MM.1S (cell line): ENCODE measurements around the gene ARL5C.

ENCODE experiments used
- DNase-seq: peaks from one replicate; pipeline ENCODE4 v3.0.0-alpha.2; 2015
- H2AFZ ChIP-seq: fragments of 300-600 bp; sonication (generic); 2 replicates; pipeline ENCODE4 v1.6.0; 2016; ENCODE audit warnings: antibody characterized with exemption, low read length
- H3F3A ChIP-seq: fragments of 300-600 bp; sonication (generic); 2 replicates; pipeline ENCODE4 v1.6.1; 2016; ENCODE audit warnings: mild to moderate bottlenecking, antibody characterized with exemption, low read length, moderate library complexity, mixed read lengths; ENCODE audit not compliant: insufficient read depth
- H3K27ac ChIP-seq: fragments of 300-600 bp; sonication (generic); 2 replicates; pipeline ENCODE4 v1.5.1; 2016; ENCODE audit warnings: mild to moderate bottlenecking, low read length
- H3K27me3 ChIP-seq: fragments of 300-600 bp; sonication (generic); replicated peaks from 2 replicates; pipeline ENCODE4 v1.6.0; 2016; ENCODE audit warnings: low read length; ENCODE audit not compliant: insufficient read depth
- H3K36me3 ChIP-seq: fragments of 300-600 bp; sonication (generic); replicated peaks from 2 replicates; pipeline ENCODE4 v1.6.1; 2016; ENCODE audit warnings: mild to moderate bottlenecking, low read length, mixed read lengths; ENCODE audit not compliant: insufficient read depth
- H3K4me1 ChIP-seq: fragments of 300-600 bp; sonication (generic); 2 replicates; pipeline ENCODE4 v1.6.1; 2016; ENCODE audit warnings: low read length, mixed read lengths
- H3K4me2 ChIP-seq: fragments of 300-600 bp; sonication (generic); 2 replicates; pipeline ENCODE4 v1.6.0; 2016; ENCODE audit warnings: low read depth, low read length
- H3K4me3 ChIP-seq: fragments of 300-600 bp; sonication (generic); 2 replicates; pipeline ENCODE4 v1.5.1; 2016; ENCODE audit warnings: low read length, mixed read lengths
- H3K79me2 ChIP-seq: fragments of 300-600 bp; sonication (generic); 2 replicates; pipeline ENCODE4 v1.6.1; 2016; ENCODE audit warnings: mixed run types, low read length, mixed read lengths
- H3K9ac ChIP-seq: fragments of 300-600 bp; sonication (generic); 2 replicates; pipeline ENCODE4 v1.6.1; 2016; ENCODE audit warnings: low read length, mixed read lengths
- H3K9me2 ChIP-seq: fragments of 300-600 bp; sonication (generic); replicated peaks from 2 replicates; pipeline ENCODE4 v1.6.1; 2016; ENCODE audit warnings: mild to moderate bottlenecking, low read length, mixed read lengths; ENCODE audit not compliant: insufficient read depth
- H3K9me3 ChIP-seq: fragments of 300-600 bp; sonication (generic); replicated peaks from 2 replicates; pipeline ENCODE4 v1.6.1; 2016; ENCODE audit warnings: mild to moderate bottlenecking, low read length, mixed read lengths; ENCODE audit not compliant: insufficient read depth
- H4K20me1 ChIP-seq: fragments of 300-600 bp; sonication (generic); 2 replicates; pipeline ENCODE4 v1.6.1; 2016; ENCODE audit warnings: mild to moderate bottlenecking, low read length, moderate library complexity, mixed read lengths; ENCODE audit not compliant: insufficient read depth
- CTCF ChIP-seq: fragments of 300-600 bp; sonication (generic); IDR thresholded peaks from 2 replicates; pipeline ENCODE4 v1.5.1; 2016; ENCODE audit warnings: antibody characterized with exemption, low read length, mixed read lengths
- EZH2 ChIP-seq: fragments of 300-600 bp; sonication (generic); optimal IDR thresholded peaks from 2 replicates; pipeline ENCODE3; 2017; ENCODE audit warnings: low read depth, mild to moderate bottlenecking, antibody characterized with exemption, low read length, mixed read lengths
- EZH2phosphoT487 ChIP-seq: fragments of 300-600 bp; sonication (generic); IDR thresholded peaks from 2 replicates; pipeline ENCODE4 v1.6.1; 2018; ENCODE audit warnings: antibody characterized with exemption, low read length

ARL5C gene

GRCh38 chr17:39139561-39139960, 26.4 kb downstream of the ARL5C start:
- no peaks in the 10 kb centered on the region for H4K20me1 ChIP-seq
- no peak for DNase-seq
- no peak for TF ChIP-seq CTCF
- no peak for TF ChIP-seq EZH2phosphoT487
- TF ChIP-seq EZH2, result no peak
- no peaks in the 10 kb centered on the region for H3K79me2 ChIP-seq
- H3K4me2 ChIP-seq, result no peak overlapping the region
- H3K9me3 ChIP-seq, result no peaks in the 10 kb centered on the region
- no peak overlapping the region for H3K9ac ChIP-seq
- no peaks in the 10 kb centered on the region for H3F3A ChIP-seq
- H2AFZ ChIP-seq, result no peak overlapping the region
- H3K36me3 ChIP-seq, result no peaks in the 10 kb centered on the region
- H3K4me1 ChIP-seq, result no peaks in the 10 kb centered on the region
- H3K27me3 ChIP-seq, result no peaks in the 10 kb centered on the region
- no peak overlapping the region for H3K27ac ChIP-seq
- no peaks in the 10 kb centered on the region for H3K9me2 ChIP-seq
- no peak overlapping the region for H3K4me3 ChIP-seq

- no peak overlapping the region for H3K4me2 ChIP-seq
- no peak for TF ChIP-seq EZH2phosphoT487
- no peak for TF ChIP-seq EZH2
- TF ChIP-seq CTCF, result no peak
- no peaks in the 10 kb centered on the region for H3K36me3 ChIP-seq
- no peak overlapping the region for H3K4me3 ChIP-seq
- no peak for DNase-seq
- H4K20me1 ChIP-seq, result no peaks in the 10 kb centered on the region
- no peak overlapping the region for H3K9ac ChIP-seq
- no peaks in the 10 kb centered on the region for H3K79me2 ChIP-seq
- H3K27me3 ChIP-seq, result no peaks in the 10 kb centered on the region
- H3K4me1 ChIP-seq, result no peaks in the 10 kb centered on the region
- H3F3A ChIP-seq, result no peaks in the 10 kb centered on the region
- no peaks in the 10 kb centered on the region for H3K9me2 ChIP-seq
- no peak overlapping the region for H2AFZ ChIP-seq
- H3K9me3 ChIP-seq, result no peaks in the 10 kb centered on the region
- H3K27ac ChIP-seq, result no peak overlapping the region
These were observed 26.8 kb downstream of the ARL5C start for GRCh38 chr17:39139161-39139511.

- no peak for DNase-seq
- no peaks in the 10 kb centered on the region for H3K27me3 ChIP-seq
- H3K27ac ChIP-seq, result no peak overlapping the region
- H3K36me3 ChIP-seq, result no peaks in the 10 kb centered on the region
- no peaks in the 10 kb centered on the region for H3K9me3 ChIP-seq
- no peaks in the 10 kb centered on the region for H3F3A ChIP-seq
- H3K4me2 ChIP-seq, result no peak overlapping the region
- no peaks in the 10 kb centered on the region for H3K9me2 ChIP-seq
- no peak overlapping the region for H3K9ac ChIP-seq
- H2AFZ ChIP-seq, result no peak overlapping the region
- no peaks in the 10 kb centered on the region for H4K20me1 ChIP-seq
- H3K4me1 ChIP-seq, result no peaks in the 10 kb centered on the region
- H3K4me3 ChIP-seq, result no peak overlapping the region
- no peaks in the 10 kb centered on the region for H3K79me2 ChIP-seq
- no peak for TF ChIP-seq EZH2
- no peak for TF ChIP-seq EZH2phosphoT487
- no peak for TF ChIP-seq CTCF
These were observed 27.4 kb downstream of the ARL5C start for GRCh38 chr17:39138431-39139160.
